ENCODE results near the gene LMX1B.

Gene LMX1B

DNA sequence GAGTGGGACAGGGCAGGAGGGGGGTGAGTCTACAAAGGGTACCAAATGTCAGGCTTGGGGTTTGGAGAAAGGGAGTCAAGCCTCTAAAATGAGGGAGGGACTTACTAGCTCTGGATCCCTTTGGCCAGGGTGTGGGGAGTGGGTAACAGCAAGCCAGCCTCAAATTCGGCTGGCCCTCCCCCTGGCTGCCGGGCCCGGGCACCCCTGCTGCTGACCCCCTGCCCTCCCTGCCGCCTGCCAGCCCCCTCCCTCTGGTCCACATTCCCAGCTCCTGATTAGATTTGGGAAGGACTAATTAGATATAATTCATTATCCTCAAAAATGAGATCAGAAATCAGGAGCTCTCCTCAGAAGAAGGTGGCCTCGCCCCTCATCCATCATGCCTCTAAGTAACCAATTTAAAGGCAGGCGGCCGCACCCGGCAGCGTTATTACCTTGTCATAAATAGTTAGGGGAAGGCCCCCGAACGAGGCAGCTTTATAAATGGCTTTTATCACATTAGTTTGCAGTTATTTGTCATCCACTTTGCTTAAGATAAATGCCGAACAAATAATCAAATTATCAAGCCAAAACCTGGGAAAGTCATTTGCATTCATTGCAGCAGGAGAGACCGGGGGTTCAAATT is 44.6 kb downstream of the LMX1B start:
- no peak for DNase-seq (ENCODE audit: low read depth, low spot score)

DNA sequence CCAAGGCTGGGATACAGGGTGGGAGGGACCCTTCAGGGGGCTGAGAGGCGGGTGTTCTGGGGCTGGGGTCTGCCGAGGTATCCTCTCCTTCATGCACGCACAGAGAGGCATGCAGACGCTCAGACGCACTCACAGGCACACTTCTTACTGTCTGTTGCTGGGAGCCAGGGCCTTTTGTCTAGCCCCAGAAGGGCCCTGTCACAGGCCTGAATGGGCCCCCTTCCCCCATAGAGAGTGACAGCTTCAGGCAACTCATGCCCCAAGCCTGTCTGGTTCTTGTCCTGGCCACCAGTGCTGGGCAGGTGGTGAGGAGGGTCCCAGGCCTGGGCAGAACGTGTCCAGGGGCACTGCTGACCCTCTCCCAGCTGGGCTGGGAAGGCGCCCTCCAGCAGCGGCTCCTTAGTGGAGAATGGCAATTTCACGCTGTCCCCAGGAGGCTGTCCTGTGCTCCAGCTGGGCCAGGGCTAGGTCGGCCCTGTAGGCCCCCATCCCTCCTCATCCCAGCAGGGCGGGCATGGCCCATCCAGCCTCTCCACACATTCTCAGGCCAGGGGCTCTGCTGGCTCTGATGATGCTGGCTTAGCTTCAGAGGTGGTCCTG is 45.3 kb downstream of the LMX1B start:
- peak; percentile 63 for DNase-seq (ENCODE audit: low read depth, low spot score)

DNA sequence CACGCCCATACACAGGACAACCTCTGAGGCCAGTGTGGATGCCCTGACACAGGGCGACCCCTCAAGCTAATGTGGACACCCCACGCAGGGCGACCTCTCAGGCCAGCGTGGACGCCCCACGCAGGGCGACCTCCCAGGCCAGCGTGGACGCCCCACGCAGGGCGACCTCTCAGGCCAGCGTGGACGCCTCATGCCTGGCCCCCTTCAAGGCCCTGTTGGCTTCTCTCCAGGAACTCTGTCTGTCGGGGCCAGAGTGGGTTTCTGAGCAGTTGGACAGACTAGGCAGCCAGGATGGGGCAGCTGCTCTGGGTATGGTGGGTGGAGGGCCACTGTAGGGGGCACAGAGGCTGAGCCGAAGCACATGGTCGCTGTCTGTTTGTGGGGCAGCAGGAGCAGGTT is 47.4 kb downstream of the LMX1B start:
- no peak for DNase-seq (ENCODE audit: low read depth, low spot score)

DNA sequence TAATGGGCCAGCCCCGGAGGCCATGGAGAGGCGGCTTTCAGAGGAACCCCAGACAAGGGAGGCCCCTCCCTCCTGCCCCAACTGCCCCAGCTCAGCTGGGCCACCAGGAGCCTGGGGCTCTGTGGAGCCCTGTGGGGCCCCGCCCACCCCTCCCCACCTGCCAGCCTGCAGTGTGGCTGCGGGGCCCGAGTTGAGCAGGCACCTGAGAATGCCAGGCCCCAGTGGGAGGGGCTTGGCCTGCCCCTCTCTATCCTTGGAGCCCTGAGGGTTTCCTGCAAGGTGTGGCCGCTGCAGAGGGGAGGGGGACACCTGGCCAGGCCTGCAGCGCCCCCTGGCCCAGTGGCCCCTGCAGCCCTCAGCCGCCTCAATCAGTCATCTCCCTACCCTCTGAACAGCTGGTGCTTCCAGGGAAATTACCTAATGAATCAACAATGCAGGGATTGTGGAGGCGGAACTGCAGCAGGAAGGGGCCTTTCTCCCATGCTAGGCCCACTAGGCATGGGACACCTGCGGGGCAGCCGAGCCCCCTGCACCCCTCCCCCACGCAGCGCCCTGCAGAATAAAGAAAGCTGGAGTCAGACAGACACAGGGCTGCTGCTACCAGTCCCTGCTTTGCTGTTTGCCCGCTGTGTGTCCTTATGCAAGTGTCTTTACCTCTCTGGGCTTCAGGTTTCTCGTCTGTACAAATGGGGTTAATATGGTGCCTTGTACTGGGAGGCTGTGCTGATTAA is 48.0 kb downstream of the LMX1B start:
- DNase-seq (ENCODE audit: low read depth, low spot score), result peak; percentile 95

DNA sequence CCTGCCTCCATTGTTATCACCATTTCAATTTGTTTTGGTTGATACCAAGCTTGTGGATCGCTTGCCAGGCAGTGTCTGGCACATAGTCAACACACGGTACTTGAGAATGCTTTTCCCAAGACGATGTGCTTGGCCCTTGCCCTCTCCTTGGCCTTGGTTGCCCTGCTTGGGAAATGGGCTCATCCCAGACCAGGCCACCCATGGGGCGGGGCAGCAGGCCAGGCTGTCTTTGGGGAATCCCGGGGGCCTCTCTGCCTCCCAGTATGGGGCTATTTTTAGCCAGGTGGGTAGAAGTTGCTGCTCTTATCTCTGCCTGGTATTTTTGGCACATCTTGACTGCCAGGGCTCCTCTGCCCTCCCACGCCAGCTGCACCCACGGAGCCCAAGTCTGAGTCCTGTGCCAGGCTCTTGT is 49.9 kb downstream of the LMX1B start:
- DNase-seq (ENCODE audit: low read depth, low spot score), result no peak

DNA sequence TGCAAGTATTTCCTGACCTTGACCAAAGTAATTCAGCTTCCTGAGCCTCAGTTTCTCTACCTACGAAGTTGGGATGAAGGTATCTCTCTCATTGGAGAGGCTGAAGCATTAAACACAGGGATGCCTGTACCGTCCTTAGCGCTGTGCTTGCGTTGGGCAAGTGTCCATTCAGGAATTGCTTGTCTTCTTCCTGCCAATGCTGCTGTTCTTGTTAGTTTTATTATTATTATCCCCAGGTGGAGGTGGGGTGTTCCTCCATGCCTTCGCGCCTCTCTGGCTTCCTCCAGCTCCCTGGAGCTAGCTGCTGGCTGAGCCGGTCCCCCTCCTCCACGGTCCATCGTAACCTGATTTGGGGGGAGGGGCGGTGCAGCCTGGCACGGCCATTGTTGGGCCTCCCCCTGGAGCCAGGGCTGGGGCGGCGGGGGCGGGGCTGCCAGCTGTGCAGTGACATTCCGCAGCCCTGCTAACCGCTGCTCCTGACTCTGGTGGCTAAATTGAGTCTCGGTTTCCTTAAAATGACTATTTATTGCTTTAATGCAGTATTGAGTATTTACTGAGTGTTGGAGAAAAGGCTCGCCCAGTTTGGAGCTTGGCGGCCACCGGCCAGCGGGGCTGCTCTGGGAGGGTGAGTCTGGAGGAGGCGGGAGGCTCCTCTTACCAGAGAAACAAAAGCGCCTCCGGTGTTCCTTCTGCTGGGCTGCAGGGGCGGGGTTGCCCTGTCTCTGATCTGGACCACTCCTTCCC is 51.3 kb downstream of the LMX1B start:
- peak; percentile 87 for DNase-seq (ENCODE audit: low read depth, low spot score)

DNA sequence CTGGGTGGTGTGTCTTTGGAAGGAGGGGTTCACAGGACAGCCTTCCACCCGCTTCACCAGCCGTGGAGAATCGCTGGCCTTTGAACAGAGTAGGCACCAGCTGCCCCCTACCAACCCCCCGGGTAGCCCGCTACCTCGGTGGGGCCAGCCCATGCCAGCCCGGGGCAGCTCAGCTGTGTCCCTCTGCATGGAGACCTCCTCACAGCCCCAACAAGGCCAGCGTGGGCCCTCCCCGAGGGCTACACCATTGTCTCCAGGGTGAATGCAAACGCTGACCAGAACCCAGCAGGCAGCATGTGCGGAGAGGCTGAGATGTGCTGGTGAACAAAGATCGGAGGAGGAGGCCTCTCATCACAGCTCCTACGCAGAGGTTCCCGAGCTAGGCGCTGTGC is 51.9 kb downstream of the LMX1B start:
- DNase-seq (ENCODE audit: low read depth, low spot score), result peak; percentile 74

DNA sequence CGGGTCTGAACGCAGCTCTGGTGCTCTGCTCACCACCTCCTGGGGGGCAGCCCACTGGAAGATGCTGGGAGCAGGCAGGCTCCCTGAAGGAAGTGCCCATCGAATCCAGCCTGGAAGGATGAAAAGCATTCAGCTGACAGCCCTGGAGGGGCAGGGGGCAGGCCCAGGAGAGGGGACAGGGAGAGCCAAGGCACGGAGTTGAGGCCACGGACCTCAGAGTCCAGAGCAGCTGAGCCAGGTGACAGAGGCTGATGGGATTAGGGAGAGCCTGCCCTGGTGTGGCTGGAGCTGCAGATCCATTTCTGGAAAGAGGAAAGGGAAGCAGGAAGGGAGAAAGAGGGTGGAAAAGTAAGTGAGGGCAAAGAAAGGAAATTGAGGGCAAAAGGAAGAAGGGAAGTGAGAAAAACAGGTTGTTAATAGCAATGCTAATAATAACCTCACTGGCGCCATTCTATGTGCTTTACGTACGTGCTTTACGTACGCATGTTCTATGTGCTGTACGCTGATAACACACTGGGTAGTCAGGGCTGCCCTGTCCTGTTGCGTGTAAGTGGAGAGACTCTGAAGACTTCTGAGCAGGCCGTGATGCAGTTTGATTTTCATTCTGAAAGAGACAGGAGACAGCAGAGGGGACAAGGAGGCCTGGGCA is 52.6 kb downstream of the LMX1B start:
- DNase-seq (ENCODE audit: low read depth, low spot score), result no peak

DNA sequence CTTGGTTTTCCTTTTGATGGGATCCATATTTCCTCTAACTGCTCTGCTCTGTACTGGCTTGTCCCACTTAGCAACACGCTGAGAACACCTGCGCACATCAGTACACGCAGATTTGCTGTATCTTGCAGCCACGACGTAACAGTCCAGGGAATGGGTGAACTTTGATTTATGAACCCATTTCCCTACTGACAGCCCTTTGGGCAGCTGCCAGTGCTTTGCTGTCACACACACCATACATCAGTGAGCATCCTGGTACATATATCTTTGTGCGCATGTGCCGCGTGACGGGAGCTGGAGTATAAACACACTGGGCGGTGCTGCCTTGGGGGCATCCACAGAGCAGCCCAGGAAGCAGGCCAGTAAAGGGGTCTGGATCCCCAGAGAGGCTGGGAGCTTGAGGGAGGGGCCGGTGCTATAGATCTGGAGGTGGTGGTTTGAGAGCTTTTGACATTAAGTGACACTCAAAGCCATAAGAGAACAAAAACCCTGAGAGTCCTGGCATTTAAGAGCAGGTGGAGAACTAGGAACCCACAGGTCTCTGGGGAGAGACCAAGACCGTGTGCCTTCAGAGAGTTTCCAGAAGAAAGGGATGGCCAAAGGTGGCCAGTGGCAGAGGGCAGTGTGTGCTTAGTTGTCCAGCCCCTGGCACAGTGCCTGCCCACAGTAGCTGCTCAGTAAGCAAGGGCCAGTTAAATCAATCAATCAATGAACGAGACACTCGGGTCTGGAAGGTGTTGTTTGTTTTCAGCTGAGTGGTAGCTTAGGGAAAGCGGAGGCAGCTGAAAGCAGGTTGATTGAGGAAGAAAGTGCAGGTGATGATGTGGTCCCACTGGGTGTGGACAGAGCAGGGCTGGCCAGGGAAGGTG is 53.7 kb downstream of the LMX1B start:
- no peak for DNase-seq (ENCODE audit: low read depth, low spot score)

DNA sequence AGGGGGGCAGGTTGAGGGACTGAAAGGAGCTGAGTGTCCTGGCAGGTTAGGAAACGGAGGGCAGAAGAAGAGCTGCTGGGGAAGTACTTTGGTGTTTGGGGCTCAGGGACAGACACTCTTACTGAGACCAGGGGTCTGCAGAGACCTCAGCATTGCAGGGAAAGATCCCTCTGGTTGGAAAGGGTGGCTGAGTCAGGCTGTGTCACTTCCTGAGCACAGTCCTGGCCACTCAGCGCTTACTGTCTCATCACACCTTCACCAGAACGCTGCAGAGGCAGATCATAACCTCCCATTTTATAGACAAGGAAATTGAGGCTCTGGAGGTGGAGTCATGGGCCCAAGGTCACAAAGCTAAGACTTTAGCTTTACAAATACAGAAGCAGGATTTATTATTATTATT is 54.3 kb downstream of the LMX1B start:
- no peak for DNase-seq (ENCODE audit: low read depth, low spot score)

DNA sequence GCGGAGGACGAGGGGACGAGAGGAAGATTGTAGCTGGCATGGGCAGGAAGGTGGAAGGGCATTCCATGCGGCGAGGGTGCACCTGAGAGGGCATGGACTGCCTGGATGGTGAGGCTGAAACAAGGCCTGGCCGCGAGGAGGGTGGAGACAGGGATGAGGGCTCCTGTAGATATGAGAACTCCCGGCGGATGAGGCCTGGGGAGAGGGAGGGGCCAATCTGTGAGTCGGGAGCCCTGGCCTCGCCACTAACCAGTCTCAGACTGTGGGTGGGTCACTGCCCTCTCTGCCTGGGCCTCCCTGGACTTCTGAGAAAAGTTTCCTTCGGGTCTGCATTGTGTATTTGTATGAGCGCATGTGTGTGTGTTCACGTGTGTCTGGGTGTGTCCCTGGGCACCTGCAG is 55.4 kb downstream of the LMX1B start:
- no peak for DNase-seq (ENCODE audit: low read depth, low spot score)

DNA sequence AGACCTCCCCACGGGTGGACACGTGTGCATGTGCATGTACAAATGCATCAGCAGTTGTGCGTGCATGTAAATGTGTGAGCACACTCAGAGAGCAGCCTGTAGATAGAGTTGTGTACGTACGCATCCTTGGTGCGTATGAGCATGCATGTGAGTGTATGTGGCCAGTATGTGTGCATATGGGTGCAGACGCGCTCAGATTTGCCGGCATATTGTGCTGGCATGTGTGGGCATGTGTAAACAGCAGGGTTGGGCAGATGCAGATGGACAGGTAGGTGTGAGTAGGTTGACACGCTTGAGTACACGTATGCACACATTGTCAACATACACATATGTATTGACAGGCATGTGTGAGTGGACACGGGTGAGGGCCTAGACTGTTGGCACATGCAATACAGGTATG is 56.5 kb downstream of the LMX1B start:
- no peak for DNase-seq (ENCODE audit: low read depth, low spot score)

DNA sequence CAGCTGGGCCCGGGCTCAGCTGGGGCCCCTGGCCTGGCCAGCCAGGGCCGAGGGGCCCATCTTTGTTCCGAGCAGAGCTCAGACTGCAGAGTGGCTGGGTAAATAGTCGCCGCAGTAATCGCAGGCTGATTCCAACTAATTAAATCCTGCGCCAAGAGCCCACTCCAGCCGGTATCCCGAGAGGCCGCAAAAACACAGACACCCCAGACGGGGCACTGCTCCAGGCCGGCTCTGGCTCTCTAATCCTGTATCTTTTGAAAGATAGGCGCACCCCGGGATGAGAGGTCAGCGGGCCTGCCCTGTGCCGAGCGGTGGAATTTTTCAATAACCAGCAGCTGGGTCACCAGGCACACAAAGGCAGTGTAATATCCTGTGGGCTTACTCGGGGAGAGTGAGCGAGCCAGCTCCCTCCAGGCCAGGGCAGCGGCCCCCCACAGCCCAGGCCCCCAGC is 57.7 kb downstream of the LMX1B start:
- DNase-seq (ENCODE audit: low read depth, low spot score), result peak; percentile 52

DNA sequence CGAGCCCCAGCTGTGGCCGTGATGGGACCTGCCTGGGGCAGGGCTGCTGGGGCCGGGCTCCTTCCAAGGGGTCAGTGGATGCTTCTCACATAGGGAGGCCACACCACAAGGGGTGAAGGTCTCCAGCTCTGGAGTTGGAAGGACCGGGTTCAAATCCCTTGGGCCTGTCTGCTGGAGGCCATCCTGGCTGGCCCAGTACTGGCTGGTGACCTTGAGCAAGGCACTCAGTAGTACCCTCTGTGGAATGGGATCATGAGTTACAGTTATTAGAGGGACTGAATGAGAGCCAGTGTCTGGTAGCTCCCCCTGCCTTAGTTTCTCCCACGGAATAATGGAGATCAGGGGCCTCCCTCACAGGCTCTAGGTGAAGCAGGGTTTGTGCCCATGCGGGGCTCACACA is 58.3 kb downstream of the LMX1B start:
- no peak for DNase-seq (ENCODE audit: low read depth, low spot score)

DNA sequence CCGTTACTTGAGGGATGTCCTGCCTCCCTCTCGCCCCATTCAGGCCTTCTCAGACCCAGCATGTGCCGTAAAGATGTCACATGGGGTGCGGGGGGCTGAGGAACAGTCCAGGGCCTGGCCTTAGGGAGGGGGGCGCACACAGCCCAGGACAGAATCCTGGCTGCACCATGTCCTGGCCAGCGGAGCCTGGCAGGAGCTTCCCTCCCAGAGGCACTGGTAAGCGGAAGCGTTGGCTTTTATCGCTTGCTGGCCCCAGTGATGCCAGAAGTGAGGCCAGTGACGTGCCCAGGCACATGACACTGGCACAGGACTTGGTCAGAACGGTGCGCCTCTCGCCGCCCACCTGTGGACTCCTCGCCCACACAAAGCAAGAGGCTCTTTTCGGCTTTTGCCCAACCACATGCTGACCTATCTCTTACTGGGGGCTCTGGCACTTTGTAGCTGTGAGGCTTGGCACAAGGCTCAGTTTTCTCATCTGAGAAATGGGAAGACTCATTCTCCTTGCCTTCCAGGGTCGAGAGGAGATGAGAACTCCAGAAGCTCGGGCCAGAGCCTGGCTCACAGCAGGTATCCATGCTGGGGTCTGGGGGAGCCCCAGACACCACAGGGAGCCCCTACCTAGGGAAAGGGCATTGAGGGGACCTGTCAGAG is 59.0 kb downstream of the LMX1B start:
- DNase-seq (ENCODE audit: low read depth, low spot score), result no peak

DNA sequence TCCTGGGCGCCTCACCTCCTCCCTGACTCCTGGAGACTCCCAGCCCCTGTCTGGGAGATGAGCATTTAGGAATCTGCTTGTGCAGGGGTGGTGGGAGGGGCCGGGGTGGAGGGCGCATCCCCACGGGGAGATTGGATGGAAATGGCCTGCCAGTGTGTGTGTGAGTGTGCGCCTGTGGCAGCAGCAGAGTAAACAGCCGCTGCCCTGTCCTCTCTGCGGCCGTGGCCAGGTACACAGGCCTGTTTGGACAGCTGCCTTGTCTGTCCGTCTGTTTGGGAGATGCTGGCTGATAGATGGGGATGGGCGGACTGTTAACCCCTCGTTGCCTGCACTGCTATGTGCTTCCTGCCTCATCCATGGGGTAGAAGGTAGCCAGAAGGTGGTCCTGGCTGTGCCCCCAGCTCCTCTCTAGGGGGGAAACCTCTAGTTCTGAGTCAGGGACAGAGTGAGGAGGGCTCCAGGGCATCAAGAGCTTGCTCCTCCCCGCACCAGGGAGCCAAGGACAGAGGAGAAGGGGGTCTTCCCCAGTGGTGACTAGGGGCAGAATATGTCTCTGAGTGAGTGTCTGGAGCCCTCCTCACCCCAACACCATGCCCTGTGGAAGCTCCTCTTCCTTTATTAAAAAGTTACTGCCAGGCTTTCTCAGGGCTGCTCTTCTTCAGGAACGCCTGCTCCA is 60.1 kb downstream of the LMX1B start:
- peak; percentile 67 for DNase-seq (ENCODE audit: low read depth, low spot score)

DNA sequence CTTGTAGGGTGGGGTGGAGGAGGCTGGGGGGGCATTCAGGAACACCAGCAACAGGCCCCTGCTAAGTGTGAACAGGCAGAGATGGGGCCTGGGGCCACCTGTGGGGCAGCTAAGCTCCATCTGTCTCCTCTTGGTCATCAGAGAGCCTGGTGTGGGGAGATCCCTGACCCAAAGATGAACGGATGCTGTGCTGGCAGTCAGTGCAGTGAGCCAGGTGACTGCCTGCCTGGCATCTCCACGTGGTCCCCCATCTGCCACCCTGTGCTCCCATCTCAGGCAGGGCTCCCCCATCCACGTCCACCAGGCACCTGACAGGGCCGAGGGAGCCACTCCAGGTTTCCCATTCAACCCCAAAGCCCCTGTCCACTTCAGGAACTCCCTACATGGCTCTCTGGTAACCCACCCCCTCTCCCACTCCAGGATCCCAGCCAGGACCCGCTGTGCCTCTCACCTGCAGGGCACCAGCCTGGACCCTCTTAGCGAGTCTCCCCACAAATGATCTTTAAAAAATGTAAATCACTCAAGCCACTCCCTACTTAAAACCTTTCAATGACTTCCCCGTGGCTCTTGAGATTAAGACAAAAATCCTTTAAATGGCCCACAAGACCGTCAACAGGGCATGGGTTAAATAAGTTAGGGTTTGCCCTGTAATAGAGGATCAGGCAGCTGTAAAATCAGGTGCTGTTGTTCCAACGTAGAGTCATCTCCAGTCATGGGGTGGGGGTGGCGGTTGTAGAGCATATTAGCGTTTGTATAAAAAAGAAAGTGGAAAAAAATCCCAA is 60.8 kb downstream of the LMX1B start:
- DNase-seq (ENCODE audit: low read depth, low spot score), result no peak

DNA sequence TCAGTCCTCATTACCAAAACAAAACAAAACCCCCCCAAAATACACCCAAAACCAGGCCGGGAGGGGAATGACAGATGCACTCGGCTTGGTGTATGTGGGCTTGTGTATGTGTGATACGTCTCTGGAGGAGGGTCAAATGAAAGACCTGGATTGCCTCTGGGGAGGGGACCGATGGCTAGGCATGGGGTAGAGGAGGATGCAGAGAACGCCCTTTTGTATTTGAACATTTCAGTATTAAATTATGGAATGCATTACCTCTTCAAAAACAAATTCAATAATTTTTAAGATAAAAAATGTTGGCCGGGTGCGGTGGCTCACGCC is 61.4 kb downstream of the LMX1B start:
- DNase-seq (ENCODE audit: low read depth, low spot score), result no peak

DNA sequence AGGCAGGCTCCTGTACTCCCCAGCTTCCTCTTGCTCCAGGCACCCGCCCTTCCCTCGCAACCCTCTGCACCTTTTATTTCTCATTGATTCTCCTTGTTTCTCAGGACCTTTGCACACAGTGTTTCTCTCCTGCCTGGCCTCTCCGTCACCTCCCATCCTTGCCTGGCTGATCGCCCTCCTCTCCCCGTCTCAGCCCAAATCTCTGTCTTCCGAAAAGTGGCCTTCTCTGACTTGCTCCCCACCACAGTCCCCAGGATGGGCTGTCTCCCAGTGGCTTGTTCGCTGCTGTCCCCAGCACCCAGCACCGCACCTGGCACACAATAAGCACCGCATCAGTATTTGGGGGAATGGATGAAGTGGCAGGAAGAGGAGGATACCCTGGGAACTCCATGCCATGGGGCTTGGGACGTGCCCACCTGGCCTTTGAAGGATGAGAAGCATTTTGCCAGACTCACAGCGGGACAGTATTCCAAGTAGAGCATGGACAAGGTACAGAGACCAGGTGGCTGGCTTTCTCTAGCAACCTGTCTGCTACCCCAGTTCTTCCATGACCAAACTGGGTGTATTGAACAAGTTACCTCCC is 62.5 kb downstream of the LMX1B start:
- DNase-seq (ENCODE audit: low read depth, low spot score), result no peak
